ENCODE measurements around the gene KANK3. TPM values are rescaled to one million over a fixed set of nuclear protein-coding genes. Genes with fewer than 3 reads are reported as not detected.
"Not testable (repeated sequence)": the region's sequence is repeated elsewhere in the genome, so short reads cannot be mapped to it uniquely, and the experiment has no call there.

The KANK3 gene
- total RNA-seq, 4 donors from 2014 or later: 4.1 to 36.6 (median 24.8) TPM

DNA sequence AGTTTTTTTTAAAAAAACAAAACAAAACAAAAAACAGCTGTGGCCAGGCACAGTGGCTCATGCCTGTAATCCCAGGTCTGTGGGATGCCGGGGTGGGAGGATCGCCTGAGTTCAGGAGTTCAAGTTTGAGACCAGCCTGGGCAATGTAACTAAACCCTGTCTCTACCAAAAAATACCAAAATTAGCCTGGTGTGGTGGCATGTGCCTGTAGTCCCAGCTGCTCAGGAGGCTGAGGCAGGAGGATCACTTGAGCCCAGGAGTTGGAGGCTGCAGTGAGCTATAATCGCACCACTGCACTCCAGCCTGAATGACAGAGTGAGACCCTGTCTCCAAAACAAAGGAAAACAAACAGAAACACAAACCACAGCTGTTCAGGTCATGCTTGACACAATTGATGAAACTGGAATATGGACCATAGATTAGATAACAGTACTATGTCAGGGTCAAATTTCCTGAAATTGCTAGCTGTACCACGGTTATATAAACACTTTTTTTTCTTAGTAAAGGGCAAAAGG is 14.0 kb upstream of the KANK3 start:
- H3K4me3 ChIP-seq: no peak overlapping the region
- no peaks in the 10 kb centered on the region for H3K36me3 ChIP-seq
- no peaks in the 10 kb centered on the region for H3K27me3 ChIP-seq
- TF ChIP-seq, protein P1, sequence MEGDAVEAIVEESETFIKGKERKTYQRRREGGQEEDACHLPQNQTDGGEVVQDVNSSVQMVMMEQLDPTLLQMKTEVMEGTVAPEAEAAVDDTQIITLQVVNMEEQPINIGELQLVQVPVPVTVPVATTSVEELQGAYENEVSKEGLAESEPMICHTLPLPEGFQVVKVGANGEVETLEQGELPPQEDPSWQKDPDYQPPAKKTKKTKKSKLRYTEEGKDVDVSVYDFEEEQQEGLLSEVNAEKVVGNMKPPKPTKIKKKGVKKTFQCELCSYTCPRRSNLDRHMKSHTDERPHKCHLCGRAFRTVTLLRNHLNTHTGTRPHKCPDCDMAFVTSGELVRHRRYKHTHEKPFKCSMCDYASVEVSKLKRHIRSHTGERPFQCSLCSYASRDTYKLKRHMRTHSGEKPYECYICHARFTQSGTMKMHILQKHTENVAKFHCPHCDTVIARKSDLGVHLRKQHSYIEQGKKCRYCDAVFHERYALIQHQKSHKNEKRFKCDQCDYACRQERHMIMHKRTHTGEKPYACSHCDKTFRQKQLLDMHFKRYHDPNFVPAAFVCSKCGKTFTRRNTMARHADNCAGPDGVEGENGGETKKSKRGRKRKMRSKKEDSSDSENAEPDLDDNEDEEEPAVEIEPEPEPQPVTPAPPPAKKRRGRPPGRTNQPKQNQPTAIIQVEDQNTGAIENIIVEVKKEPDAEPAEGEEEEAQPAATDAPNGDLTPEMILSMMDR (IDR thresholded peaks at IDR 0.05): no peak
- no peak for TF ChIP-seq POLR2A (IDR thresholded peaks at IDR 0.05)
- no peaks in the 10 kb centered on the region for H3K4me1 ChIP-seq
- DNase-seq: no peak
- H3K27ac ChIP-seq: no peak overlapping the region
- H3K9me3 ChIP-seq: no peaks in the 10 kb centered on the region
- intact Hi-C loops (cut with DNase I; ENCODE audit: low total_unique reads): loop anchor here (10.0 kb wide), 1 partner anchor 48 kb away; no protein-coding TSS in a partner anchor

DNA sequence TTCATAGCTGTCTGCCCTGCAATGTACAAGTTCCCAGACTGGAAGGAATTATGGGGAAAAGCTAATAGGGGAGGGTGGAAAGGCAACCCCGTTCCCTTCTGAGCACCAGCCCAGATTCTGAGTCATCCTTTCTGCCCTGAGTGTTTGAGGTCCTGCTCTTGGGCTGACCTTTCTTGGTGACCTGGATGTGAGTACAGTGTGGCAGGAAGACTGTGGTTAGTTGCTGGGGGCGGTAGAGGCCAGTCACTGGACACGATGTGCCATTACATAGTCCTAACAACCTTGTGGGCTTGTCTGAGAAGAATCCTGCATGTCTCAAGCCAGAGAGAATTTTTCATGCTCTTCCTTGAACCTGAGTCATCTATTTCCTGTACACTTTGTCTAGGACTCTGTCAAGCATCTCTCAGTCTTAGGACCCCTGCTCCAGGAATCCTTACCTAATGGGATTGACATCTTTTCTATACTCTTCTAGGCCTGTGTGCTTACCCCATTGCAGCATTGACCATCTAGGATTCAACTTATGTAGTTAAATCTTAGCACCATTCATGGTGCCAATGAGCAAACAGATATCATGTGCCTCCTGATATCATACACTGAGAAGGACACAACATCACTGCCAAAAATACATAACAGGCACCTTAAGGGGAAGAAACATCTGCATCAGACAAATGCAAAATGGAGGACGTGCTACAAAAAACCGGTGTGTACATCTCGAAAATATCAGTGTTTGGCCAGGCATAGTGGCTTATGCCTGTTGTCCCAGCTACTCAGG is 12.8 kb upstream of the KANK3 start:
- DNase-seq: peak in 1 of 2 donors; percentile 55
- intact Hi-C loops (cut with DNase I; ENCODE audit: low total_unique reads): loop anchor here (10.0 kb wide), 1 partner anchor 49 kb away; no protein-coding TSS in a partner anchor
- Histone ChIP-seq H3K36me3 (no peaks in the 10 kb centered on the region), H3K27me3 (no peaks in the 10 kb centered on the region), H3K27ac (no peak overlapping the region), H3K4me3 (no peak overlapping the region), H3K9me3 (no peaks in the 10 kb centered on the region), H3K4me1 (no peaks in the 10 kb centered on the region)
- TF ChIP-seq POLR2A (IDR thresholded peaks at IDR 0.05): no peak
- TF ChIP-seq, protein P1 (IDR thresholded peaks at IDR 0.05): no peak

DNA sequence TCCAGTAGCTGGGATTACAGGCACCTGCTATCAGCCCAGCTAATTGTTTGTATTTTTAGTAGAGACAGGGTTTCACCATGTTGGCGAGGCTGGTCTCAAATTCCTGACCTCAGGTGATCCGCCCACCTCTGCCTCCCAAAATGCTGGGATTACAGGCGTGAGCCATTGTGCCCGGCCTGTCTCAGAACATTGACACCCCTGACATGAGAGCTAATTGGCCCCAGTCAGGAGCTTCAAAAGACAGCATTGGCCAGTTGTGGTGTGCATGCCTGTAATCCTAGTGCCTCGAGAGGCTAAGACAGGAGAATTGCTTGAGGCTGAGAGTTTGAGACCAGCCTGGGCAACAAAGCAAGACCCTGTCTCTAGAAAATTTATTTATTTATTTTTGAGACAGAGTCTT is 9.8 kb upstream of the KANK3 start:
- DNase-seq, H3K27me3 ChIP-seq, H3K36me3 ChIP-seq, H3K4me3 ChIP-seq, H3K4me1 ChIP-seq, H3K9me3 ChIP-seq: not testable (repeated sequence)
- intact Hi-C loops (cut with DNase I; ENCODE audit: low total_unique reads): loop anchor here (10.0 kb wide), 1 partner anchor 52 kb away; no protein-coding TSS in a partner anchor
- peak overlapping the region; percentile 41 to 57 for H3K27ac ChIP-seq

DNA sequence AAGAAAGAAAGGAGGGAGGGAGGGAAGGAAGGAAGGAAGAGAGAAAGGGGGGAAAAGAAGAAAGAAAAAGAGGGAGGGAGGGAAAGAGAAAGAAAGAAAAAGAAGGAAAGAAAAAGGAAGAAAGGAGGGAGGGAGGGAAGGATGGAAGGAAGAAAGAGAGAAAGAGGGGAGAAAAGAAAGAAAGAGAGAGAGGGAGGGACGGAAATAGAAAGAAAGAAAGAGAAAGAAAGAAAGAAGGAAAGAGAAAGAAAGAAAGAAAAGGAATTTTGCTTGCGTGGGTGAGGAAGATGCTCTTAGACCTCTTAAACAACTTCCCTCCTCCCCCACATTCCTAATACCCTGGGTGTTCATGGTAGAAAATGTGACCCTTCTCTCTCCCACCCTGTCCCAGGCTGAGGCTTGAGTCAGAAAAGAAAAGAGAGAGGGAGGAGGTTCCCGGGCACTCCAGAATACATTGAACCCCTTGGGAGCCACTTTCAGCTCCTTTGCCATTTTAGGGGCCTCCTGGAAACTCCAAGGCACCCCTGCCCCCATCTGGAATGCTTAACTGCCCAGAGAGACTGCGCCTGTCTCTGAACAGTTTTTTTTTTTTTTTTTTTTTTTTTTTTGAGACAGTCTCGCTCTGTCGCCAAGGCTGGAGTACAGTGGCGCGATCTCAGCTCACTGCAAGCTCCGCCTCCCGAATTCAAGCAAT is 9.2 kb upstream of the KANK3 start:
- no peak overlapping the region for H3K4me3 ChIP-seq
- no peaks in the 10 kb centered on the region for H3K4me1 ChIP-seq
- intact Hi-C loops (cut with DNase I; ENCODE audit: low total_unique reads): loop anchor here (10.0 kb wide), 1 partner anchor 53 kb away; no protein-coding TSS in a partner anchor
- no peak for DNase-seq
- H3K36me3 ChIP-seq: no peaks in the 10 kb centered on the region
- peak overlapping the region; percentile 41 to 57 for H3K27ac ChIP-seq
- no peaks in the 10 kb centered on the region for H3K27me3 ChIP-seq
- no peaks in the 10 kb centered on the region for H3K9me3 ChIP-seq
- TF ChIP-seq POLR2A (IDR thresholded peaks at IDR 0.05): no peak
- TF ChIP-seq, protein P1 (IDR thresholded peaks at IDR 0.05): no peak

DNA sequence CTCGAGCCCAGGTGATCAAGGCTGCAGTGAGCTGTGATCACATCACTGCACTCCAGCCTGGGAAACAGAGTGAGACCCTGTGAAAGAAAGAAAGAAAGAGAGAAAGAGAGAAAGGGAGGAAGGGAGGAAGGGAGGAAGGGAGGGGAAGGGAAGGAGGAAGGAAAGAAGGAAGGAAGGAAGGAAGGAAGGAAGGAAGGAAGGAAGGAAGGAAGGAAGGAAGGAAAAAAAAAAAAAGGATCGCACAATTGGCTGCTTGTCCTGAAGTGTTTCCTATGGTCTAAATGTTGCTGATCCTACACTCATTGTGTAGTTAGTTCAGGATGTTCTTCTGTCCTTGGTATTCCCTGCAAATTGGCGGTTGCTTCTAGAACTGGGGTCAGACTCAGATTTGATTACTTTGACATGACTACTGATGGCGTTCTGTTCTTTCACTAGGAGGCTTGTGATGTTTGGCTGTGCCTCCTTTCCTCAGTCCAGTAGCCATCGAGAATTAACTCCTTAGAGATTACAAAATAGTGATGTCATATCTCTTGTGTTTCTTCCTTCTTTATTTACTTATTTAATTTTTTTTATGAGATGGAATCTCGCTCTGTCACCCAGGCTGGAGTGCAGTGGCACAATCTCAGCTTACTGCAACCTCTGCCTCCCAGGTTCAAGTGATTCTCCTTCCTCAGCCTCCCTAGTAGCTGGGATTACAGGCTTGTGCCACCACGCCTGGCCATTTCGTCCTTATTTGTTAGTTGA is 6.7 kb upstream of the KANK3 start:
- H3K4me3 ChIP-seq, H3K27ac ChIP-seq, H3K9me3 ChIP-seq, DNase-seq, H3K4me1 ChIP-seq, H3K27me3 ChIP-seq, H3K36me3 ChIP-seq: not testable (repeated sequence)
- intact Hi-C loops (cut with DNase I; ENCODE audit: low total_unique reads): loop anchor here (10.0 kb wide), 1 partner anchor 55 kb away; no protein-coding TSS in a partner anchor

Data from uterus (tissue), 4 donors.